ENCODE results near the gene TCIRG1.

- TF ChIP-seq EZH2phosphoT487 (IDR thresholded peaks at IDR 0.05; ENCODE audit: insufficient read depth, low read depth) (no peak), EZH2 (IDR thresholded peaks at IDR 0.05; ENCODE audit: insufficient read depth, poor library complexity, severe bottlenecking) (no peak)
These were observed 15.4 kb downstream of the TCIRG1 start for GRCh38 chr11:68053981-68054812.
